K562 treated with DMSO at 1 percent for 4 hours (cell line): ENCODE measurements around the gene RRP1B. TPM values are rescaled to one million over a fixed set of nuclear protein-coding genes. Genes with fewer than 3 reads are reported as not detected.

ENCODE experiments used
- total RNA-seq: library from RNA; unstranded; fragments of 300-600 nt; gene quantifications from 2 replicates; pipeline ENCODE4 v1.2.3, GENCODE V29; 2022; ENCODE audit not compliant: insufficient read depth

Gene RRP1B
- total RNA-seq: 22.3 and 24.5 TPM in 2 replicates

GRCh38 chr21:43659136-43660000, at the start of gene RRP1B, which contains the start of gene HSF2BP:
RRP1B (plus strand) TSS chr21:43659560; CDS start chr21:43659665, 105 bp downstream.
HSF2BP (minus strand) TSS chr21:43659488; CDS start chr21:43658096, 1,392 bp downstream.

GRCh38 chr21:43718872-43719747, 59.8 kb downstream of the RRP1B start, which contains the start of gene PDXK:
PDXK (plus strand) TSS chr21:43719129; CDS start chr21:43719295, 166 bp downstream.

Other genes with a start within 250 kb of the RRP1B start
- 0.12 TPM in 1 of 2 replicates, not detected in the other for gene SIK1, start 232.4 kb upstream of the RRP1B start, total RNA-seq
- 0.51 TPM in 1 of 2 replicates, not detected in the other for gene HSF2BP, start 72 bp upstream of the RRP1B start, total RNA-seq
- gene PDXK, start 59.6 kb downstream of the RRP1B start, total RNA-seq: 51.3 and 53.4 TPM in 2 replicates
- 41.4 and 44.2 TPM in 2 replicates for gene CSTB, start 116.7 kb downstream of the RRP1B start, total RNA-seq
- 17.4 and 17.5 TPM in 2 replicates for gene RRP1, start 130.0 kb downstream of the RRP1B start, total RNA-seq
- 35.9 and 42.1 TPM in 2 replicates for gene AGPAT3, start 205.7 kb downstream of the RRP1B start, total RNA-seq